ENCODE data around the gene CD59. TPM values are rescaled to one million over a fixed set of nuclear protein-coding genes. Genes with fewer than 3 reads are reported as not detected.

CD59 gene
- total RNA-seq, 1 donor from 2014 or later = 718 TPM

DNA sequence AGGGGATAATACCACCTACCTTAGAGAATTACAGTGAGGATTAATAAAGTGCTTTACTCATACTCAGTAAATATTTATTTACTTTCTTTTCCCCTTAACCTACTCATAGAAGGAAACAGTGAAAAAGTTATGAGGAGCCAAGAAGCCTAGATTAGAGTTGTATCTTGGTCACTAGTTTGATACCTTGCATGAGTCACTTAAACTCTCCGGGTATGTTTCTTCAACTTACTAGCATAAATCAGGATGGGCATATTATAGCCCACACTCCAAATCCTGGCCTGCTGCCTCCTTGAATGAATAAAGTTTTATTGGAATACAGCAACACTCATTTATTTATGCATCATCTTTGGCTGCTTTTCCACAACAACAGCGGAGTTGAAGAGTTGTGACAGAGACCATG is 29.9 kb upstream of the CD59 start:
- H3K4me3 Mint-ChIP-seq (ENCODE audit: unreplicated experiment) = no peak overlapping the region
- peaks cover 35% of the 10 kb centered on the region for H3K36me3 Mint-ChIP-seq (ENCODE audit: low read depth)
- TF ChIP-seq, protein P1, sequence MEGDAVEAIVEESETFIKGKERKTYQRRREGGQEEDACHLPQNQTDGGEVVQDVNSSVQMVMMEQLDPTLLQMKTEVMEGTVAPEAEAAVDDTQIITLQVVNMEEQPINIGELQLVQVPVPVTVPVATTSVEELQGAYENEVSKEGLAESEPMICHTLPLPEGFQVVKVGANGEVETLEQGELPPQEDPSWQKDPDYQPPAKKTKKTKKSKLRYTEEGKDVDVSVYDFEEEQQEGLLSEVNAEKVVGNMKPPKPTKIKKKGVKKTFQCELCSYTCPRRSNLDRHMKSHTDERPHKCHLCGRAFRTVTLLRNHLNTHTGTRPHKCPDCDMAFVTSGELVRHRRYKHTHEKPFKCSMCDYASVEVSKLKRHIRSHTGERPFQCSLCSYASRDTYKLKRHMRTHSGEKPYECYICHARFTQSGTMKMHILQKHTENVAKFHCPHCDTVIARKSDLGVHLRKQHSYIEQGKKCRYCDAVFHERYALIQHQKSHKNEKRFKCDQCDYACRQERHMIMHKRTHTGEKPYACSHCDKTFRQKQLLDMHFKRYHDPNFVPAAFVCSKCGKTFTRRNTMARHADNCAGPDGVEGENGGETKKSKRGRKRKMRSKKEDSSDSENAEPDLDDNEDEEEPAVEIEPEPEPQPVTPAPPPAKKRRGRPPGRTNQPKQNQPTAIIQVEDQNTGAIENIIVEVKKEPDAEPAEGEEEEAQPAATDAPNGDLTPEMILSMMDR (IDR thresholded peaks at IDR 0.05) = no peak
- no peak for DNase-seq (ENCODE audit: low spot score)
- no peak overlapping the region for H3K27ac Mint-ChIP-seq (ENCODE audit: unreplicated experiment)
- H3K4me1 Mint-ChIP-seq (ENCODE audit: low read depth) = no peaks in the 10 kb centered on the region
- H3K27me3 Mint-ChIP-seq (ENCODE audit: low read depth) = no peaks in the 10 kb centered on the region
- H3K9me3 Mint-ChIP-seq (ENCODE audit: low read depth) = peaks cover 11% of the 10 kb centered on the region

- Mint-ChIP-seq H3K27ac (ENCODE audit: unreplicated experiment) (no peak overlapping the region), H3K4me3 (ENCODE audit: unreplicated experiment) (no peak overlapping the region), H3K36me3 (ENCODE audit: low read depth) (peaks cover 36% of the 10 kb centered on the region), H3K9me3 (ENCODE audit: low read depth) (peaks cover 11% of the 10 kb centered on the region), H3K4me1 (ENCODE audit: low read depth) (no peaks in the 10 kb centered on the region), H3K27me3 (ENCODE audit: low read depth) (no peaks in the 10 kb centered on the region)
- no peak for DNase-seq (ENCODE audit: low spot score)
- TF ChIP-seq, protein P1 (IDR thresholded peaks at IDR 0.05) = no peak
These were observed 25.2 kb upstream of the CD59 start for GRCh38 chr11:33761471-33761870.

DNA sequence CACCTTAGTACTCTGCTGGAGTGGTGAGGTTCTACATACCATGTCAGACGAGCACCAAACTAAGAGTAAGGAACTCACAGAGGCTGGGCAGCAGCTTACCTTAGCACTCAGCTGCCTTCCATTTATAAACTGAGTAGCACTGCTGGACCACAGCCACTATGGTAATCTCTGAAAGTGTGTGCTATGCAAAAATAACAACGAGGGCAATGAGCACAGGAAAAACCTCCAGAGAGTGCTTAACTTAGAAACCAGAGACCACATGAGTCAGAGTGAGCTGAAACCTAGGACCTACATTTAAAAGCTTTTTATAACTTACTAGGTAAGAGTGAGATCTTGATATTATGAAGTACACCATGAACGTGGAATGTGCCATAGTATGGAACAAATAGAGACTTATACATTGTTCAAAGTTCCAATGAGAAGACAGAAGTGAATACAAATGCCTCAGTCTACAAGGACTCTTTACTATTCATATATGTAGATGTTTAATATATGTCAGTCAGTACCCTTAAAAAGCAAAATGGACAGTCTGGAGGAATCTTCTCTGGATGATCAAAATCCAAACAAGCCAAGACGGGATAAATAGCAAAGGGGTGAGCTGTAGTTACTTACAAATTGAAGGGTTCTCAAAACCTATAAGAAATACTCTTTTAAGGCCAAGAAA is 17.2 kb upstream of the CD59 start:
- no peak for DNase-seq (ENCODE audit: low spot score)
- Mint-ChIP-seq H3K36me3 (ENCODE audit: low read depth) (peaks cover 6% of the 10 kb centered on the region), H3K27me3 (ENCODE audit: low read depth) (no peaks in the 10 kb centered on the region), H3K4me3 (ENCODE audit: unreplicated experiment) (no peak overlapping the region), H3K27ac (ENCODE audit: unreplicated experiment) (peak overlapping the region; percentile 4), H3K9me3 (ENCODE audit: low read depth) (no peaks in the 10 kb centered on the region), H3K4me1 (ENCODE audit: low read depth) (peaks cover 13% of the 10 kb centered on the region)
- TF ChIP-seq, protein P1 (IDR thresholded peaks at IDR 0.05) = no peak

DNA sequence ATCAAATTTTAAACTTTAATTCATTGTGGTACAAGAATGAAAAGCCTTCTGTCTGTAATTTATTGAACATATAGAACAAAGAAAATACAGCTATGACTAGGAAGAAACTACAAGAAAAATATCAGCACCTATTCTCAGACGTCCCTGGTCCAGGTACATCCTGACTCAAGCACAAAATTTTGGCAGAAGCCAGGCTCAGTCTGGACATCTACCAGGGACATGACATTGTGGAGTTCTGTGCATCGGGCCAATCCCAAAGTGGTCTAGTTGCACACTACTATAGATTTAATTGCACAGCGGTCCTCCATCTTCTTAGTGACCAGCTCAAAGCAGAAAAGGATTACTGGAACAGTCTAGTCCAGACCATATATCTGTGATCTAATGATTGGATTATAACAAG is 15.7 kb upstream of the CD59 start:
- Mint-ChIP-seq H3K27me3 (ENCODE audit: low read depth) (no peaks in the 10 kb centered on the region), H3K9me3 (ENCODE audit: low read depth) (no peaks in the 10 kb centered on the region), H3K4me3 (ENCODE audit: unreplicated experiment) (no peak overlapping the region), H3K27ac (ENCODE audit: unreplicated experiment) (no peak overlapping the region), H3K36me3 (ENCODE audit: low read depth) (peaks cover 7% of the 10 kb centered on the region), H3K4me1 (ENCODE audit: low read depth) (peaks cover 24% of the 10 kb centered on the region)
- DNase-seq (ENCODE audit: low spot score) = no peak
- TF ChIP-seq, protein P1 (IDR thresholded peaks at IDR 0.05) = no peak

- H3K36me3 Mint-ChIP-seq (ENCODE audit: low read depth) = peaks cover 9% of the 10 kb centered on the region
- H3K4me3 Mint-ChIP-seq (ENCODE audit: unreplicated experiment) = no peak overlapping the region
- H3K27ac Mint-ChIP-seq (ENCODE audit: unreplicated experiment) = peak overlapping the region; percentile 23
- no peaks in the 10 kb centered on the region for H3K27me3 Mint-ChIP-seq (ENCODE audit: low read depth)
- peaks cover 15% of the 10 kb centered on the region for H3K4me1 Mint-ChIP-seq (ENCODE audit: low read depth)
- DNase-seq (ENCODE audit: low spot score) = no peak
- TF ChIP-seq, protein P1 (IDR thresholded peaks at IDR 0.05) = no peak
- no peaks in the 10 kb centered on the region for H3K9me3 Mint-ChIP-seq (ENCODE audit: low read depth)
These were observed 11.8 kb upstream of the CD59 start for GRCh38 chr11:33747979-33748378.
